ENCODE measurements around the gene TMEM144.
"Not testable (repeated sequence)": the region's sequence is repeated elsewhere in the genome, so short reads cannot be mapped to it uniquely, and the experiment has no call there.

The TMEM144 gene

DNA sequence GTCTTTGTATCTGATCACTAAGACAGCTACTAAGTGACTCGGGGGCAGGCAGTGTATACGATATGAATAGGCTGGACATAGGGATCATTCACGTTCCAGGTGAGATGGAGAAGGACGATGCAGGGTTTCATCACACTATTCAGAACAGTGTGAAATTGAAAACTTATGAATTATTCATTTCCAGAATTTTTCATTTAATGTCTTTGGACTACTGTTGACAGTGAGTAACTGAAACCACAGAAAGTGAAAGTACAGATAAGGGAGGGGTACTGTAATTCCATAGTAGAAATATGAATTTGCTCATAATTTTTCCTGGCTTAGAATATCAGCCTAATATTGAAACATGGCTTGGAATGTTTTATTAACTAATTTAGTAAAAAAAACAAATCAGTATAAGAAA lies 24.4 kb downstream of the TMEM144 start:
- DNase-seq (ENCODE audit: extremely low read depth in 1 of 2, low read depth in 1 of 2) = no peak

DNA sequence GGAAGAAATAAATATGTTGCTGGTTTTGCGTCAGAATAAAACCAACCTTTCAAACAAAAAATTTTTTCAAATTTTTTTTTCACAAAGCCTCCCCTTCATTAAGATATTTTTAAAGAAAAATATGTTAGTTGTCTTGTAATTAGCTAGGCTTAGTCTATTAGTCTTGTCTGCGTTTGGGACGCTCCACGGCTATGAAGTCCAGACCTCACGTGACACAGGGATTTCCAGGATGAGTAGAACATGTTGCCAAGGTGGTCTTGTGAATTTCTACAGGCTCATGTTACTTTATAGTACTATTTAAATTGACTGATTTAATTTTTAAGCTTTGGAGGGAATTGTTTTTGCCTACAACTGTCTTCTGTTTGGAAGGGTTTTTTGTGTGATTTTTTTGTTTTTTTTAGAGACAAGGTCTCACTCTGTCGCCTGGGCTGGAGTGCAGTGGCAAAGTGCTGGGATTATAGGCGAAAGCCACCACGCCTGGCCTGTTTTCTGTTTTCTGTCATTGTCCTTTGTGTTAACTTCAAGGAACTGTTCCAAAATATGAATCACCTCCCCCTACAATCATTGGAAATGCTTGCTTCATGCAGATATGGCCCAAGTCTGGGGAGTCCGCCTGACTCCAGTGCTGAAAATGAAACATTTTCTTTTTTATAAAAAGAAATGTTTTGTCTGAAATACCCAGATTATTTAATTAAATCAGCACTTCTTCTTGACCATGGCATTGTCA lies 26.2 kb downstream of the TMEM144 start:
- no peak for DNase-seq (ENCODE audit: extremely low read depth in 1 of 2, low read depth in 1 of 2)

DNA sequence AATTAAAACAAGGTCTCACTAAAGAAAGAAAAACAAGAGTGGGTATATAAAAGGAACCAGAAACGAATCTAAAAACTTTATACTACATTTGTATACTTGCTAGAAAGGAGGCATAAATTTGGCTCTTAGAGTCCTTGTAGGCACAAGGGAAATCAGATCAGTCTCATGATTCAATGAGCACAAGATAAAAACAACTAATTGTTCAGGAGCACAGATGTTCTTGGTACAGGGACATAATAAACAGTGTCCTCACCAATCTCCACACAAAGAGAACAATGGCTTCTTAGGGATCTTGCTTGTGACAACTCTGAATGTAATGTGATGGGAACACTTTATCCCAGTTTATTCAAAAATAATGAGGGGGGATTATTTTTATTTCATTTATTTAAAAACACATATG lies 28.3 kb downstream of the TMEM144 start:
- no peak for DNase-seq (ENCODE audit: extremely low read depth in 1 of 2, low read depth in 1 of 2)

DNA sequence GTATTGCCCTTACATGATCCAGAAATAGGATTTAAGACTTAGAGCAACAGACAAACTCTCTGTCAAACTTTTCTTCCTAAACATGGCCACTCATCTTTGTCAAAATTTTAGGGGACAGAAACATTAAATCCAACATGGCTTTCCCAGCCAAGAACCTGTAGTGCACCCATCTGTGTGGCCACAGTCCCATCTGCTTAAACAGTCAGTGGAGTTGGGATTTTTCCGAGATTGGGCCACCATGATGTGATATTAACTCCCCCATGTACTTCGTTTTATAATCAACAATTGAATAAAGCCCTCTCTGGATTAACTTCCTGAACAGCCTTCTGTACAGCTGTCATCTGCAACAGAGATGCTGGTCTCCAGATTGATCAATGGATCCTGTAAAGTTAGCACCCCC lies 28.9 kb downstream of the TMEM144 start:
- no peak for DNase-seq (ENCODE audit: extremely low read depth in 1 of 2, low read depth in 1 of 2)

DNA sequence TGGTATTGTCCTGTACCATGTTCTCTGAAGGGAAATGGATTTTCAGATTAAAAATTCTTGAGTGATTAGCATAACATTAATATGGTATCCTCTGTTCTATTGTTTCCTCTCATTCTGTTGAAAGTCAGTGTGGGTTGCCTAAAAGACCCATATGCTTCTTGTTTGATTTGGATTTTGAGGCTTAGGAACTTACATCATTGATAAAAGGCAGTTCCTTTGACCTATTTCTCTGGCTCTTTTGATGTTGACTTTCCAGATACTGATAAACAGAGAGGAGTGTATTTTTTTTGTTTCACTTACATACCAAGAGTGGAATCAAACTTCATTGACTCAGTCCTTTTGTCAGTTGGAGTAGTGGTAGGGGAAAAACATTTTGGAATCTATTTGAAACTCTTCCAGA lies 32.8 kb downstream of the TMEM144 start:
- DNase-seq (ENCODE audit: extremely low read depth in 1 of 2, low read depth in 1 of 2) = no peak

DNA sequence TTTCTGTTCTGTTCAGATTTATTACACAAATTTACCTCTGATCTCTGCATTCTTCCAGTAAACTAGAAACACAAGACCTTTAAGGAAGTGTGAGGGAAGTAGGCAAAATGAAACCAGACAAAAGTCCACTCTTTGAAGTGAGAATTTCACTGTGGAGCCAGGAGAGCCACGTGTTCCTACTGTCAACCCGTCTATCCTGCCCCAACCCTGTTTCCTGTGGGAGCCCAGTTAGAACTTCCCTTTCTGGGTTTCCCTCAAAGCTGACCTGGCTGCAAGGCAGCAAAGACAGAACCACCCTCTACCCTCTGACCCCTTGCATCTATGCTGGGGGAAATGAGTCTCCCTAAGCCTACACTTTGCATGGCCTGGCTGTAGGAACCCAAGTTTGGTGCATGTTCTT lies 40.0 kb downstream of the TMEM144 start:
- DNase-seq (ENCODE audit: extremely low read depth in 1 of 2, low read depth in 1 of 2) = no peak

DNA sequence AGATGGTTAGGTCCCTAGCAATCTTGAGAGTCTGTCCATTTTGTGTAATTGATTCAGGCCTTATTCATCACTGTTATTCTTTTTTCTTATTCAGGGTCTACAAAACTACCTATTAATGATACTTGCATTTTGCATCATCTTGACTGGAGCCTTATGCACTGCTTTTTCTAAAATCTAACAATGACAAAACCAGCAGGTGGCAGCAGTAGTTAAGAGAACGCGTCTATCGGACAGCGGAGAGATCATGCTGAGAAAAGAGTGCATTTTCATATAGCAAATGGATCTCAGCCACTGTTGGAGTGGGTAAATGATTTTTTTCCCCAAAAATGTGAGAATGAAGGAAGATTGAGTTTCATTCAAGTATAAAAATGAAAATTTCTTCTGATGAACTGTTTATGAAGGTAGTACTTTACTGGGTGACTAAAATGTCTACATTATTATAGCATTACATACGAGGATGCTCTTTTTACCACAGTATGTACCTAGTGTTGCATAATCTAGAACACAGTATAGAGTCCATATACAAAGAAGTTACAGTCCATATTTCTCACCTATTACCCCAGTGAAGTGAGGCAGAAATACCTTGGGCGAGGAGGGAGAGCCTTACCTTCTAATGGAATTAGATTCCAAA lies 43.2 kb downstream of the TMEM144 start:
- no peak for DNase-seq (ENCODE audit: extremely low read depth in 1 of 2, low read depth in 1 of 2)

DNA sequence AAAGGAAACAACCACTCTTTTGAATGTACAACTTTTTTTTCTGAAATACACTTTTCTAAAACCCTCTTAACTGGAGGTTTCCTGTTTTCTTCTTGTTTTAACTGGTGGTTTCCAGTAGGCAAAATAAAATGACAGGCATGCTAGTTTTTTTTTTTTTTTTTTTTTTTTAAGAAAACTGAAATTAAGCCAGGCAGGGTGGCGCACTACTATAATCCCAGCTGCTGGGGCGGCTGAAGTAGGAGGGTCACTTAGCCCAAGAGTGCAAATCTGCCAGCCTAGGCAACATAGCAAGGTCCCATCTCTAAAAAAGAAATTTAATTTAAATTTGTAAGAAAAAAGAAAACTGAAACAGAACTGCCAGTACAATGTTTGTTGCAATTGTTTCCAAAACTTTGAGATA lies 44.0 kb downstream of the TMEM144 start:
- no peak for DNase-seq (ENCODE audit: extremely low read depth in 1 of 2, low read depth in 1 of 2)

DNA sequence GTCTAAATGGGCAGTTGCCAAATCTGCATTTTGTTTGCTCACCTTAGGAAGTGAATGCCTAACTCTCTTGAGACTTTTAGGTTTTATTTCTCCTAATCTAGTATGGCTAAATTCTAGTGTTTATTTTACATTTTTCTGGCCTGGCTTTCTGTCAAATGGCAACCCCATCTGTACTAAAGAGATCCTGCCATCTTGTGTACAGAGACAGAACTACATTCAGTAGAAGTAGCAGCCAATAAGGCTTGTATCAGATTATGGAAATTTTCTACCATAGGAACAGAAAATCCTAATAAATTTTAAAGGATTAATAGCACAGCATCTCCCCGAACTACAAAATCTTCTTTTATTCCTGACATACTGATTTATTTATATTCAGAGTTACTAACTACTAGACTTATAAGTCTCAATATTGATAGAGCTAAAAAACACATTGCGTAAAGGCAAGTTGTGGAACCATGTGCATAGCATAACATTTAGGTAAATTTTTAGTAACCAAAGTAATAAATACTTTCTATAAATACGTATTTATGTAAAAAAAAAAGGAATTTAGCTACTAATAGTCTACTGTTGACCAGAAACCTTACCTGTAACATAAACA lies 45.5 kb downstream of the TMEM144 start:
- DNase-seq (ENCODE audit: extremely low read depth in 1 of 2, low read depth in 1 of 2) = no peak

GRCh38 chr4:158259955-158260575 lies 49.8 kb downstream of the TMEM144 start:
- no peak for DNase-seq (ENCODE audit: extremely low read depth in 1 of 2, low read depth in 1 of 2)

- DNase-seq (ENCODE audit: extremely low read depth in 1 of 2, low read depth in 1 of 2) = no peak
These were observed 51.2 kb downstream of the TMEM144 start for GRCh38 chr4:158261480-158261879.

GRCh38 chr4:158268553-158268952 lies 58.3 kb downstream of the TMEM144 start:
- DNase-seq (ENCODE audit: extremely low read depth in 1 of 2, low read depth in 1 of 2) = no peak

DNA sequence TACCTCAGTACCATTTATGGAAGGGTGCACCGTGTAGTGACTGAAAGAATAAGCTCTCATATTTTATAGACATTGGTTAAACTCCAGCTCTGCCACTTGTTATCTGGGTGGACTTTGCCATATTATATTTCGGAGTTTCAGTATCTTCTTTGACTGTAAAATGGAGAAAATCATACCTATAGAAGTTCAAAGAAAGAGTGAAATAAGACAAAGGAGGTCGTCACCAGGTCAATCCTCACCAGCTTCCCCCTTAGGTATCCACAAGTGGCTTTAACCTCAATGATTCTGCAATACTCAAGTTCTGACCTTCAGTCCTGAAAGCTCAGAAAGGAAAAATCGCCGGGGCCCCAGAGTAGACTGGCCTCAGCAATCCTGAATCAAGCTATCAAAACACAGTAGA lies 64.3 kb downstream of the TMEM144 start:
- DNase-seq (ENCODE audit: extremely low read depth in 1 of 2, low read depth in 1 of 2) = no peak

GRCh38 chr4:158277558-158277957 lies 67.3 kb downstream of the TMEM144 start:
- no peak for DNase-seq (ENCODE audit: extremely low read depth in 1 of 2, low read depth in 1 of 2)

DNA sequence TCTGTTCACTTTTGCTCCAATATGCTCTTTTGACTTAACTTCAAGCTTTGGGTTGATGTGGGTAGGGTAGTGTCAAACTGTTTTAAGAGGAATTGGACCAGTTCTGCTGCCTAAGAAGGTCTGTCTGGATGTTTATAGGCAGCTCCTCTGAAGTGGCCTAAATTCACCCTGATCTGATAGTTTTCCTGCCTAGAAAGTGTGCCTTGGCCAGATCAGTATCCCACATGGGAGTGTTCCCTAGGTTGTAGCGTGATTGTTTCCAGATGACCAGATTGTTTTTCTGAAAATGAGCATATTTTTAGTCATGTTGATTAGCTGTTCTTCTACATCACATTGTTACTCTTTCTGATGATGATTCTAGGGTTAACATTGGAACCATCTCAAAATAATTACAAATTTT lies 68.8 kb downstream of the TMEM144 start:
- DNase-seq (ENCODE audit: extremely low read depth in 1 of 2, low read depth in 1 of 2) = not testable (repeated sequence)

- no peak for DNase-seq (ENCODE audit: extremely low read depth in 1 of 2, low read depth in 1 of 2)
These were observed 70.6 kb downstream of the TMEM144 start for GRCh38 chr4:158280856-158281255.

GRCh38 chr4:158282252-158282651 lies 72.0 kb downstream of the TMEM144 start:
- DNase-seq (ENCODE audit: extremely low read depth in 1 of 2, low read depth in 1 of 2) = no peak

DNA sequence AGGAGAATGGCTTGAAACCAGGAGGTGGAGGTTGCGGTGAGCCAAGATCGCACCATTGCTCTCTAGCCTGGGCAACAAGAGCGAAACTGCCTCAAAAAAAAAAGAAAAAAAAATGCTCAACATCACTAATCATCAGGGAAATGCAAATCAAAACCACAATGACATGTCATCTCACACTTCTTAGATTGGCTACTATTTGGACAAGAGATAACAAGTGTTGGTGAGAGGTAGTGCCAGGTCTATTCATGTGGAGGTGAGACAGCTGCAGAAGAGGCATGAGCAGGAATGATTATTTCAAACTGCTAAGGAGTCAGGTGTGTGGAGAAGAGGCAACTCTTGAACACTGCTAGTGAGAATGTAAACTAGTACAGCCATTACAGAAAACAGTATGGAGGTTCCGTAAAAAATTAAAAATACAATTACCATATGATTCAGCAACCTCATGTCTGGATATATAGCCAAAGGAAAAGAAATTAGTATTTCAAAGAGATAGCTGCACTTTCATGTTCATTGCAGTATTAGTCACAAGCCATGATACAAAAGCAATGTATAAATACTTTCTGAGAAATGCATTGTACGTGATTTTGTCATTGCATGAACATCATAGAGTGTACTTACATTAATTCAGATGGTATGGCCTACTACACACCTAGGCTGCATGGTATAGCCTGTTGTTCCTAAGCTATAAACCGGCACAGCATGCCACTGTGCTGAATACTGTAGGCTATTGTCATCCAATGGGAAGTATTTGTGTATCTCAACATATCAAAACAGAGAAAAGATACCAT lies 75.3 kb downstream of the TMEM144 start:
- DNase-seq (ENCODE audit: extremely low read depth in 1 of 2, low read depth in 1 of 2) = no peak

DNA sequence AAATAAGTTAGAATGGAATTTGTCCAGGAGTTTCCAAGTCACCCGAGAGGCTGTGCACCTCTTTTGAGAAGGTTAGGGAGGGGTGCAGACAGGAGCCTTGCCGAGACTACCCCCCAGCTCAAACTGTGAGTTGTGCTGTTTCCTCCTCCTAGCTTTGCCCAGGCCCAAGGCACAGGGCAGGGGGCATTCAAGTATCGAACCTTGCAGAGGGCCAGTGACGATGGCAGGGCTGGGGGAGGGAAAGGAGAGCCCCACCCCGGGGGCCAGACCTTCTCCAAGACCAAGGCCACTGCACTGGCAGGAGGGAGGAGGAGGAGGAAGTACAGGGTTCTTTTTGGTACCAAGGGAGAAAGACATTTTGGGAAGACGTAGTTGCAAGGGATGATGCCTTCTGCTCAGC lies 80.6 kb downstream of the TMEM144 start:
- no peak for DNase-seq (ENCODE audit: extremely low read depth in 1 of 2, low read depth in 1 of 2)

DNA sequence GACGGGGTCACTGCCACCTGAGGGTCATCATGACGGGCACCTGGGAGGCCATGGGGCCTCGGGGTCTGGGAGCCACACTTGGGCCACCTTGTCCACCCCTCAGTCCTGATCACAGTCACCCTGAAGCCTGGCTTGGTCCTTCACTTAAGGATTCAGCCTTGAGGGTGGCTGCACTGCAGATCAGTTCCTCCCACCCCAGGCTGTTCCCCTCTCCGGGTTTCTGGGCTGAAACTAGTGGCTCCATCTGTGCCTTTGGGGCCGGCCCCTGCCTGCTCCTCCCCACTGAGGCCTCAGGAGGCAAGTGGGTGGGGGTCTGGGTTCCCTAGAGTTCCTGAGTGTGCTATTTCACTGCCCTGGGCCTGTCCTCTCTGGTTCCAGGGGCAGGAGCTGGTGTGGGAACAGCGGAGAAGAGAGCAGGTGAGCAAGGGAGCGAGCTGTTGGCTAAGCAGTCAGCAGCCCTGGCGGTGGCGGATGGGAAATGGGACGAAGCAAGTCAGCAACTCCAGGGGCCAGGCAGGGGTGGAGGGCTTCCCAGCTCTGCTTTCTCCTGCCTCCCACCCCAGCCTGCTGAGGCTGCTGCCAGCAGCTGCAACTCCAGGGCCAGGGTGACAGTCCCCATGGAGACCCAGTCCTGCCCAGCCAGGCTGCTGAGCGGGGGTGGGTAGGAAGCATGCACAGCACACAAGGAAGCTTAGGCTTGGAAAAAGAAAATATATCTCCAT lies 81.2 kb downstream of the TMEM144 start:
- no peak for DNase-seq (ENCODE audit: extremely low read depth in 1 of 2, low read depth in 1 of 2)

DNA sequence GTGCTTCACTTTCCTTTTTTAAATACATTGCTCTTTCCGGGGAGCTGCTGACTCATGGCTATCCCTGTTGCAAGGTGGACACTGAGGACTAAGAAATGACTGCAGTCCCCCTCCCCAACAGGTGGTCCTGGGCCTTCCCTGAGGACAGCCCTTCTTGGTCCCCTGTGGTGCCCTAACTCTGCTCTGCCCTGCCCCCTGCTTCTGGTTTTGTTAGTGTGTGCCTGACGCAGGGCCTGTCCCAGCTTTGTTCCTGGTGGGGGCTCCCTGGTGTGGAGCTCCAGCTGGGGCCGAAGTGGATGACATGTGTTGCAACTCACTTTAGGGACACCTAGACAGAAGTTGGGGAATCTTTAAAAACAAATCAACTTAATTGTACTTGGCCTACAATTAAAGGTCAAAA lies 81.9 kb downstream of the TMEM144 start:
- DNase-seq (ENCODE audit: extremely low read depth in 1 of 2, low read depth in 1 of 2) = no peak

All from stimulated activated CD8-positive, alpha-beta memory T cell treated with anti-CD3 and anti-CD28 coated beads, Interleukin-7, amount 100 ng/mL, for 48 hours (primary cell).